AG20443 (cell line): ENCODE measurements around the gene ITPKB.

Experiments
- DNase-seq: peaks from one replicate; pipeline ENCODE4 v3.0.0; 2012; ENCODE audit warnings: low spot score, mixed read lengths

Gene ITPKB

DNA sequence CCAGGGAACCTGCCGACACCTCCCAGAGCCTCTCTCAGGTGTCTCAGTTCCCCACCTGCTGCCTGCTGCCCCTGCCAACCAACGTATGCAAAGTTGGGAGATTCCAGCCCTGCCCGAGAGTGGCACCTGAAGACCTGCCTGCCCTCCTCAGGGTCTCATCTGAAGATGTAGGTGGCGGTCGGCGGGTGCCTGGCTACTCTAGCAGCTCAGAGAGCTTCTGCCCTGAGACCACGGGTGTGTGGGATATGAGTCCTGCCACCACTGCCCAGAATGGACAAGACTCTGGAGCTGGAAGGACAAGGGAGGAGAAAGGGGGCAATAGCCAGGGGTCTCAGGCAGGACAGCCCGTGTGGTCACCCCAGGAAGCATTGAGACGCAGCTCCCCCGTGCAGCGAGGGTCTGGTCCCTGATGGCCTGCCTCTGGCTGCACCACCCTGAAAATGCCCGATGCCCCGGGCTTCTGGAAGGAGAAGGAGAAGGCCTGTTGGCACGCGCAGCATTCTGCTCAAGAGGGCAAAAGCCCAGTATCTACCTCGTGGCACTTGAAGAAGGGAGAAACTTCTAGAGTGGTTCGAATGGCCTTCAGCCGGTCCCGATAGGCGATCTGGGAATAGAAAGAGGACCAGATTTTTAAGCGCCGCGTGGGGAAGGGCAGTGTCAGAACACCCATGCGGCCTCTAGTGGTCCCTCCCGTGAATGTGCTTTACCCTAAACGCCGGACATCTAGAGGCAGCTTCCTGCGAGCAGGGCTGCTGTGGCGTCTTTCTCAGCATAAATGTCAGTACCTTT lies 101.7 kb downstream of the ITPKB start:
- peak; percentile 79 for DNase-seq

DNA sequence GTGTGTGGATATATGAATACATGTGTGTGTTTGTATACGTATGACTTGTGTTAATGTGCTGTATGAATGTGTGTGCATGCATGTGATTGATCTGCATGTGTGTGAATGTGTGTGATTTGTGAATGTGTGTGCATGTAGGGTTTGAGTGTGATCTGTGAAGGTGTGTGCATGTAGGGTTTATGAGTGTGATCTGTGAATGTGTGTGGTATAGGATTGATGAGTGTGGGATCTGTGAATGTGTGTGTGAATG lies 102.3 kb downstream of the ITPKB start:
- no peak for DNase-seq

DNA sequence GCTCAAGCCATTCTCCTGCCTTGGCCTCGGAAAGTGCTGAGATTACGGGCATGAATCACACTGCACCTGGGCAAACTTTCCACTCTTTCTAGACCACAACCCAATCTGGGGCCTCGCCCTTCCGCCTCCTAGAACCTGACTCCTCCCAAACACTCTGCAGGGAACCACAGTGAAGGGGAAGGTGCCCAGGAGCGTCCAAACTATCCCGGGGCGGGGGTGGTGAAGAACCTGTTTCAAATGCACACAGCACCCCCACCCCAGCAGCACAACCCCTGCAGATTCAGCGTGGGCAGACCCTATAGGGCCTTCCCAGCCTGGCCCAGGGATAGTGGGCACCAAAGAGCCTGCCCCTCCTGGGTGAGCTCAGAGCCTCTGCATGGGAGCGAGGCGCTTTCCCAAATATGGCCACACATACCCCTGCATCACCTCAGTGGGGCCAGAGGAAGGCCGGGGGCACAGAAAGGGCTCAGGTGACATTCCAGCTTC lies 103.6 kb downstream of the ITPKB start:
- no peak for DNase-seq

DNA sequence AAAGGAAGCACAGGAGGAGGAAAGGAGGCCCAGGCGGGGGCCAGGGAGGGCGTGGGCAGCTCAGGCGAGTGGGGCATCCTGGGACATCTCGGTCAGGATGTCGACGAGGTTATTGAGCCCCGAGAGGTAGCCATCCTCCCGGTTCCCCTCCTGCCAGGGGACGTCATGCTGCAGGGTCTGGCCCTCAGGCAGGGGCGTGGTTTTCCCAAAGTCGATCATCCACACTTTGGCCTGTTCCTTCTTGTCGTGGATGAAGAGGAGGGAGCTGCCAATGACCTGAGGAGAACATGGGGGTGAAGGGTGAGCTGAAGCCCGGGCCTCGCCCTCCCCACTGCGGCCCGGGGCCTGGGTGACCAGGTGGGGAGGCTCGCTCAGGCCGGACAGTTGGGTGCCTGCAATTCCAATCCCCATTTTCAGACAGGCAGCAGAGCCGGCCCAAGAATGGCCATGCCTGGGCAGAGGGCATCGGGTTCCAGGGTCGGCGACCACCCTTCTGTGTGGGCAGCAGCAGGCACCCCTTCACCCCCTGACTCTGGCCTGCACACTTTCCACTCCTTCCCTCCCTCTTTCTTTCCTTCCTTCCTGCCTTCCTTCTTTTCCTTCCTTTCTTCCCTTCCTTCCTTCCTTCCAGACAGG lies 104.4 kb downstream of the ITPKB start:
- no peak for DNase-seq

DNA sequence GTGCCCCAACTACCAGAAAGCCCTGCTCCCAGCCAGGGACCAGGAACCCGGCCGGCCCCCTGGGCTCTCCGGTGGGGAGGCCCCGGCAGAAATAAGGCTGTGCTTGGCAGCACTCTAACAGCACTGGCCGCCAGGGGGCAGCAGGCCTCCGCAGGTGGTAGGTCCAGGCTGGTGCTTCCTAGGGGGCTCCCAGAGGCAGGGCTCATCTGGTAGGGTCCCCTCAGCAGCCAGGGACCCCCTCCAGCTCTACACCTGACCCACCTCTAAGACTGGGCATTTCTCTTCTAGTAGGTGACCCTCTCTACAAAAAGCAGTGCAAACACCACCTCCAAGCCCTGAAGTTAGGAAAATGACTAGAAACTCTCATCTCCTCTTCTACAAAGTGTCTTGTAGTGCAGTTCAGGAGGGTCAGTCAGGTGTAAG lies 104.9 kb downstream of the ITPKB start:
- DNase-seq: peak; percentile 86

DNA sequence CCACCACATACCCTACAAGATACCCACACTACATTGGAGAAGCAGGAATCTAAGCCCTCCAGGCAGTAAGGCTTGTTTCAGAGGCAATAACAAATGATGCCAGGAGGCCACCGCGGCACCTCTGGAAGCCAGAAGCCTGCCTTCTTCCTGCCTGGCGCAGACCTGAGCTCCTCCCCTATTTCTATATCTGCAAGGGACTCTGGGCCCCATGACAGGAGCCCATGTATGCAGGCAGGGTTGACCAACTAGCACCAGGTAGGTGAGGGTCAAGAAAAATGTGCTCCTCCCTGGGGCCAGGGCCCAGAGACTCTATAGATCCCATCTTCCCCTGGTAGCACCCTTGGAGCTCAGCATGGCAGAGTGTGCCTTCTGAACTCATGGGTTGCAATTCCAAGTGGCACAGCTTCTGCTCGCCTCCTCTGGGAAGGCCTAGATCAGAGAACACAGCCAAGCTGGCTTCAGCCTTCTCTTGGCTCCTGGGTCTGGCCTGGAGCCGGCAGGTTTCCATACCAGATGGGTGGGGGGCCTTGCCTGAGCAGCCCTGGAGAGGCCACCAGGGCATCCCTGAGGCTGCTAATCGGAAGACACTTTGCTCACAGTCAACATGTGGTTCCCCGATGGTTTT lies 105.4 kb downstream of the ITPKB start:
- DNase-seq: no peak

DNA sequence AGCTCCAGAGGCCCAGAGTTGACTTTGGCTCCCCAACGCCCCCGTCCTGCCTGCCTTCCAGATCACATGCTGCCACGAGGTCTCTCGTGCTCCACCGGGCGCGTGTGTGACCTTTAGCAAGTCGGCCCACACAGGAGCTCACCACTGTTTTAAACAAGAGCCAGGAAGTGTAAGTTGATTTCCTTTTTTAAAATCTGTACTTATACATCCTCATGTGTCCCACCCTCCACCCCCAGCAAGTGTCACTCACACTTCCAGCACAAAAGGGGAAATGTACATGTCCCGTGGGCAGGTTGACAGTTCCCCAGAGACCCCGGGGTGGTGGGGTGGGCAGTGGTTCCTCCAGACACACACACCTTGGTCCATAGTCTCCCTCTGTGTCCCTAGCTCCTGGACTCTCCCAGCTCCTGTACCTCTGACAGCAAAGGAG lies 106.1 kb downstream of the ITPKB start:
- DNase-seq: no peak

DNA sequence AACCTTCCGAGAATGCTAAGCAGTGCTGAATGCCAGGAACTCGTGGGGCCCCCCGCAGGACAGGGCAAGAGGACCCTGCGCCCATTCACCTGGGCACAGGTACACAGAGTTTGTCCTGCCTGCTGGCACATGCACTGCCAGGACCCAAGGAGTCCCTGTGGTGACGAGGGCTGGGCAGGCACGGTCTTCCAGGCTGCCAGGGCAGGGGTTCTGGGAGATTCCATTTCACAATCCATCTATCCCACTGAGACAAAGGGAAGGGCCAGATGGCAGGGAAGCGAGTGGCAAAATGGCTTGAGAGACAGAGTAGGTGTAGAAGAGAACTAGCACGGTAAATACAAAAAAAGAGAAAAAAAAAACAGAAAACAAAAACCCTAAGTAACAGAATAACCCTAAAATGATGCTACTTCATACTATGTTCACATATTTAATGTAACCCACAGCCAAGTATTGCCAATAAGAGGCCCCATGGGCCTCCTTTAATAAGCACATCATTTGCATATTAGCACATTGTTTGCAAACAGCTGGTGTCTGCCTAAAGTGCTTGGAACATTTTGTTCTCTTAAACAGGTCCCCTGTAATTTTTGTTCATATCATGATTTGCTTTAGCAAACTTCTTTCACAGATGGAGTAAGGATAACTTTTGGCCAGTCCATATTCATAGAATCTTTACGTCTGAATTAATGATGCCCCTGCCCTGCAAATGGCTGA lies 106.8 kb downstream of the ITPKB start:
- DNase-seq: no peak

DNA sequence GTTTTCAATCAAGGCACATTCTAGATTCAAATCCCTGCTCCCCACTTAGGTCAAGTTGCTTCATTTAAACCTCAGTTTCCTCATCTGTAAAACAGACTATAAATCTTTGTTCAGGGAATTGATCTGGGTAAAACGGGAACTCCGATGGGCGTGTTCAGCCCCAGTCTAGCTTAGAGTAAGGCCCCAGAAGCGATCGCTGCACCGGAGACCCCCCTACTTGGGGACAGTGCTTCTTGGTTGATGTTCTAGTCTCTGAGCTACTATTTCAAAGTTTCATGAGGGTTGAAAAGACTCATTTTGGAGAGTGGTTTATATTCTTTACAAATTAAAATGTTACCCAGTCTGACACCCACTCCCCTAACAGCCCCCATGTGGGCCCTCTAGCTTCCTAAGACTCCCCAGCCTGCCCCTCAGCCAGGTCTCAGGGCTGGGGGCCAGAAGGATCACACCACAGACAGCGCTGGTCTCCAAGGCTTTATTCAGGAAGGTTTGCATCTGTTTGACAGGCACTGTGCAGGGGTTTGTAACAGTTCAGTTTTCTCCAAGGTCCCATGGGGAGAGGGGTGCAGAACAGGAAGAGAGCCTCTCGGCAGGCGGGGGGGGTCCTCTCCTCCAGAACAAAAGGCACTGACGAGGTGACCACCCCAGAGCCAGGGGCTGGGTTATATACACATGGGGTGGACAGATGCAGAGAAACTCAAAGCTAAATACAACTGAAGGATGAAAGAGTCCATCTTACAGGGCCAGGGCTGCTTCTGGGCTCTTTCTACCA lies 107.7 kb downstream of the ITPKB start:
- no peak for DNase-seq

DNA sequence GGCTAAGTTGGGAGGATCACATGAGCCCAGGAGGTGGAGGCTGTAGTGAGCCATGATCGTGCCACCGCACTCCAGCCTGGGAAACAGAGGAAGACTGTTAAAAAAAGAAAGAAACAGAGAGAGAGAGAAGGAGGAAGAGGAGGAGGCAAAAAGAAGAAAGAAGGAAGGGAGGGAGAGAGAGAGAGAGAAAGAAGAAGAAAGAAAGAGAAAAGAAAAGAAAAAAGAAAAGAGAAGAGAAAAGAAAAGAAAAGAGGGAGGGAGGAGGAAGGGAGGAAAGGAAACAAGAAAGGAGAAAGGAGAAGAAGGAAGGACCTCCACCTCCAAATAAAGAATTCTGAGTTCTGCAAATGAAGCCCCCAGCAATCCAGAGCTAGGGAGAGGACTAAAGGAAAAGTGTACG lies 108.5 kb downstream of the ITPKB start:
- DNase-seq: no peak

DNA sequence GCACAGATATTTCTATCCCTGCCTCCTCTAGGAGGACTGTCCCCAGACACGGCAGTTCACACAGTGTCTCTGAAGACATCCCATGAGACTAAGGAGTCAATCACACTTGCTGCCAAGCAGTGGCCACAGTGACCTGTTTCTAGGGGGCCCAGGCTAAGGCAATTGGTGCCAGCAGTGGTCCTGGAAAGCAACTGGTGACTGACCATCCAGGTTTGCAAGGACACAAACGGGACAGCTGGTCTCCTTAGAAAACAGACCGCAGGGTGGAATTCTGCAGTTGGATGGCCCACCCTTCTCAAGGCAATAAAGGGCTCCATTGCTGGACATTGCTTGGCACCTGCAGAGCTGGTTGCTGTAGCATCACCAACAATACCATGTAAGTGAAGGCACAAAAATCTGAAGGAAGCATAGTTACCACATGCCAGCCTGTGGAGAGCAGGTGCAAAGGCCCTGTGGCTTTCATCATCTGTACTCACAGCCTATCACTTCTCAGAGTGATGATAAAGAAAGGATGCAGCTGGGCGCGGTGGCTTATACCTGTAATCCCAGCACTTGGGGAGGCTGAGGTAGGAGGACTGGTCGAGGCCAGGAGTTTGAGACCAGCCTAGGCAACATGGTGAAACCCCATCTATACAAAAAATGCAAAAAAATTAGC lies 109.1 kb downstream of the ITPKB start:
- DNase-seq: no peak

DNA sequence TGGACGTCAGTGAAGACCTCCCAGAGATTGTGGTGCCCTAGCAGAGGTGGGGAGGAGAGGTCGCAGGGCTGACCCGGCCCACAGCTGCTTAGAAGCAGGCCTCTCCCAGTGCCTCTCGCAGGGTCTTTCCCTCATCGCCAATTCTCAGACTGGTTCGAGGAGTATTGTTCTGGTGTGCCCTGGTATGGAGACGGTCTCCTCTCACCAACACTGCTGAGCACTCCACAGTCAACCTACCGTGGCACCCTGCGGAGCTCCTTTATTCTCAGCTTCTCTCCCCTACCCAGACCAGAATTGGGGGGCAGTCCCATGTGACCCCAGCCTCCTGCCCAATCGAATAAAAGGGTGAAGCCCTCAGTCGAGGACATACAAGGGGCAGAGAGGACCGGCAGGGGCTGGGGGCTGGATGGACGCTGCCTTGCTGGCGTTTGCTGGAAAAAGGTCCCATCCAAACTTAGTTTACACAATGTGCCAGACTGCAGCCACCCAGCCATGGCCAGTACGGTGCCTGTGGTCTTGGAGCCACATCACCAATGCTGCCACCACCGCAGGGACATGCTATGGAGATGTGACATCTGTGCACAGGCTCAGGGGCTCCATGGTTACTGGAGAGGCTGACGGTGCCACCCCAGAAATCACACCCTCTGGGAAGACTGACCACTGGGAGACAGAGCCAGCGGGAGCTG lies 109.7 kb downstream of the ITPKB start:
- no peak for DNase-seq

DNA sequence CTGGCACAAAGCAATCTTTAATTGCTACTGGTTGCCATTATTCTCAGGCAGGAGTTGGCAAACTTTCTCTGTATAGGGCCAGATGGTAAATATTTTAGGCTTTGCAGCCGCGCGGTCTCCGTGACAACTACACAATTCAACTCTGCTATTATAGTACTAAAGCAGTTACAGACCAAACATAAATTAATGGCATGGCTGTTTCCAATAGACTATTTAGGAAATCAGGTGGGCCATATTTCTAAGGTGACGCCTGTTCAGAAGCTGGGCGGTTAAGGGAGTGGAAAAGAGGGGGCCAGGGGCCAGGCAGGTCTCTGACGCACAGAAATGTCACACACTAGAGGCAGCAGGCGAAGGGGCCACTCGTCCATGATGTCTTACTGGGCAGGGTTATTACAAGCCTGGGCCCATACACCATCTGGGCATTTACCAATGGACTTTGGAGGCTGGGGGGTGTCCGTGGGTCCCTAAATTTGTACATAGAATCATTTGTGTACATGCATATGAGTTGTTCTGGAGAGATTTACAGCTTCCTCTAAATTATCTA lies 110.4 kb downstream of the ITPKB start:
- no peak for DNase-seq

DNA sequence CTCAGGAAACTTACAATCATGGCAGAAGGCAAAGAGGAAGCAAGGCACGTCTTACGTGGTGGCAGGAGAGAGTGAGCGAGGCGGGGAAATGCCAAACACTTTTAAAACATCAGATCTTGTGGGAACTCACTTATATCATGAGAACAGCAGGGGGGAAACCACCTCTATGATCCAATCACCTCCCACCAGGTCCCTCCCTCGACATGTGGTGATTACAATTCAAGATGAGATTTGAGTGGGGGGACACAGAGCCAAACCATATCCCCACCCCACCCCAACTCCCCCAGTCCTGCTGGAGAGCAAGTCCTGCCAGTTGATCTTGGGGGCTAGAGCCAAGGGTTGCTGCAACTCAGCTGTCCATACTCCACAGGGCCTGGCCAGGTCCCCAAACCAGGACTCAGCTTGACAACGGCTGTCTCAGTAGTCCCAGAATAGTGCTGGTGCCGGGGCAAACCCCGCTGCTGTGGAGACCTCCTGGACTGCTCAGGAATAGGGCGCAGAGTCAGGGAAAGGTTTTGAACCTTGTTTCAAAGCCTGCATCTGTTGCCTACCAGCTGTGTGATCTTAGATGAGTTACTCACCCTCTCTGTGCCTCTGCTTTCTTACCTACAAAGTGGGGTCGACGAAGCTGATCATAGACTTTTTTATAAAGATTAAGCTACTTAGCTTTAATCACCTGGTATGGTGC lies 111.0 kb downstream of the ITPKB start:
- DNase-seq: no peak

DNA sequence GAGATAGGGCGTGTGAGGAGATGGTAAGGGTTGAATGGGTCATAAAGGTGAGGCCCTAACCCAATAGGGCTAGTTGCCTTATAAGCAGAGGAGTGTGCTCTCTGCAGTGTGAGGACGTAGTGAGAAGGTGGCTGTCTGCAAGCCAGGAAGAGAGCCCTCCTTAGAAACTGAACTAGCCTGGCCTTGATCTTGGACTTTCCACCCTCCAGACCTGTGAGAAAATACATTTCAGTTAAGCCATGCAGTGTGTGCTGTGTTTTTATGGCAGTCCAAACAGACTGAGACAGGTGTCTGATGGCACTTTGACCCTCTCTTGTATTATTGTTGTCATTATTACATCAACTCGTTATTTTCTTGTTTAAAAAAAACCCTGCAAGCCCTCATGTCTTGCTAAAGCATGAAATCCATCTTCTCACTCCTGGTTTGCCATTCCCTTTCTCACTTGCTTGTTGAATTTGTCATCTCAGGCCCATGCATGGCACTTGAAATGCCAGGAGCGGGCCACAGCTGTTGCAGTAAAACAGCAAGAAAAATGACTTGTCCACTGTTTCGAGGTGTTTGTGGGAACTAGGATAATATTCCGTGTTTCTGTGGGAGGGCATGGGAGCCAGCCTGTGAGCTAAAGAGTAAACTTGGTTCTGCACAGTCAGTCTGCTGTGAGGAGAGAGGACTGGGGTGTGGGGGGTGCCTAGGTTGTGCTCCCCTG lies 111.9 kb downstream of the ITPKB start:
- no peak for DNase-seq

DNA sequence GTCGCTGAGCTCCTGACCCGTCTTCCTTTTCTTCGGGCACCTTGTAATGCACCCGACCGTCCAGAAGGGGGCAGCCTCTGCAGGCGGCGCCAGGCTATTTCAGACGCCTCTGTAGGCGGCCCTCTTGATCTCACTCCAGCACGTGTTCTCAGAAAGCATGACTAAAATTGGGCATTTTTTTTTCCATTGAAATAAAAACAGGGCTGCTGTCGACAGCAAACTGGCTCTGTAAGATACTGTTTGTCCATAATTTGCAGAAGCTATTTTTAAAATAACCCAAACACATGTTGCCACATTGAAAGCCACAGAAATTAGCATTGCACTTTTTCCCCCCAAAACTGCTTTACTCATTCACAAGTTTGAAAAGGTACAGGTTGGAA lies 112.5 kb downstream of the ITPKB start:
- DNase-seq: peak; percentile 80

DNA sequence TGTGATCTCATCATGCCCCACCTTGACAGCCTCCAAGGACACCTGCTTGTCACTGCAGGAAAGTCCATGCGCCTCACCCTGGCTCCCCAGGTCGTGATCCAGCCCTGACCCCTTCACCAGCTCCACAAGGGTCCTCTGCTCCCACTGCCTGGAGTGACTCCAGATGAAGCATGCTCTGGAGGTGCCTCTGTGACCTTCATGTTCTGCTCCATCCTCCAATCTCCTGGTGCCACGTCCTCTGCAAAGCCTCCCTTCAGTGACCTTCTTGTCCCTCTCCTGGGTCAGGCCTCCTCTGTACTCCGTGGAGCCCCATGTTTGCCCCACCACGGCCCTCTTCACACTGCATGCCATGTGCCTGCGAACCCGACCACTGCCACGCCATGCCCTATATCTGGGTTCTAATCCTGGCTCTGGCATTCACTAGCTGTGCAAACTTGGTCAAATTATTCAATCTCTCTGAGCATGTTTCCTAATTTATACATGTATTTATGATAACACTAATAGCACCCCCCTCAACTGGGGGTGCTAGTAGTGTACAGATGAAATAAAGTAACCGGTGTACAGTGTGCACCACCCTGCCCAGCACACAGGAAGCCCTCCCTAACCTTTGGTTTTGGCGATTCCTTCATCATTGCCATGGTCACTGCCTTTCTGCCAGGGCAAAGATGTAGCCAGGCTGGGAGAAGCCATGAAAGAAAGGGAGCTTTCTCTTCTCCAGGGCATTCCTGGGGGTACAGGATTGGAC lies 113.1 kb downstream of the ITPKB start:
- no peak for DNase-seq

DNA sequence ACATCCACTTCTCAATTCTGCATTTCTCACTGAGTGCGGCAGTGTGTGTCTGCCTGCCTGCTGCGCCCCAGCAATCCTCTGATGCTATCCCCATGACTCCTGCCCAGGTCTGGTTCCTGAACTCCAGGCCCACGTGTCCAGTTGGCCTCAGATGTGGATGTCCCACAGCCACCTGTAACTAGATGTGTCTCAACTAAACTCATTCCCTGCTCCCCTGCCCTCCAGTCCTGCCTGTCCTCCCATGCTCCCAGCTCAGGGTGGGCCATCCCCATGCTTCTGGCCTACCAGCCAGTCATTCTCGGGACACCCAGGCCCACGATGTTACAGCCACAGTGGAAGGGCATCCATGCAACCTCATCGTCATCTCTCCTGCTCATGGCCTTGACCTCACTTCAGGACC lies 113.8 kb downstream of the ITPKB start:
- no peak for DNase-seq

DNA sequence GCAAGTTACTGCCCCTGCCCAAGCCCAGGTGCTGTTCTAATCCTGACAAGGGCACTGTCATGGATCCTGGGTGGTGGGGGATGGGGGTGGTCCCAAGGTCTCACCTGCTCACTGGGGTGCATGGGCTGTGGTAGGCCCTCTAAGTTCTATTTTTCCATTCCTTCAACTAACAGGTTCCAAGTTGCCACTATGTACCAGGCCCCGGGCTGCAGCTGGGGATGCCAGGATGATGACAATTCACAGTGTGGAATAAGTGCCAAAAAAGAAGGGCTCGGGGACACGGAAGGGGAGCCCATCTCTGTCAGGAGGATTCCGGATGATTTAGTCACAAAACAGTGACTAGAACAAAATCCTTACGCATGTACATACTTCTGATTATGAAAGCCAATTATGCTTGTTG lies 114.6 kb downstream of the ITPKB start:
- peak; percentile 83 for DNase-seq
